Measurements from ENCODE around the gene RAB24.

Gene RAB24

DNA sequence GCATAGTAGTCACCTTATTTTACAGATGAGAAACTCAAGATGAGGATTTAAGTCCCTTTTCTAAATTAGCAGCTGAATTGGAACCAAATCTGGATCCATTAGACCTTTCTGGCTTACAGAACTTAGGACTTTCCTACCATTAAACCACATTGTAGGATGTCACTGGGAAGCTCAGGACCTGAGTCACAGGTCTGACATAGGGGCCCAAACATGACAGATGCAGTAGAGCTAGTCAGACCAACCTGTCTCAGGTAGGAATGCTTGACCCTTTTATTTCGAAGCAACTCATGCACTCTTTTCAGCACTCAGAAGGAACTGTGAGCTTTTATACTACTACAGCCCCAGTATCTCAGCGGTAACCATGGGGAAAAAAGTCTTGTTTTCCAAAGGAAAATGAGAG lies 2.6 kb downstream of the RAB24 start:
- Histone ChIP-seq H3K4me1 (ENCODE audit: insufficient read depth, low read length) (peaks cover 70% of the 10 kb centered on the region), H4K20me1 (ENCODE audit: insufficient read depth, low read length) (peaks cover 35% of the 10 kb centered on the region; the same call in 1 of the 2 replicates), H3K4me2 (ENCODE audit: insufficient read depth, low read length) (peak overlapping the region; percentile 55), H3K9ac (ENCODE audit: low read depth, low read length) (peak overlapping the region; percentile 37), H3K9me3 (ENCODE audit: insufficient read depth, low read length, severe bottlenecking) (no peaks in the 10 kb centered on the region), H3K4me3 (ENCODE audit: low read depth in 1 of 2, low read length in 2 of 2) (no peak overlapping the region), H2AFZ (ENCODE audit: low read depth, low read length) (no peak overlapping the region), H3K27ac (ENCODE audit: low read length) (peak overlapping the region; percentile 82), H3K36me3 (ENCODE audit: insufficient read depth, low read length) (peaks cover 51% of the 10 kb centered on the region), H3K79me2 (ENCODE audit: insufficient read depth, low read length) (peaks cover 42% of the 10 kb centered on the region), H3K27me3 (ENCODE audit: insufficient read depth, low read length, poor library complexity) (no peaks in the 10 kb centered on the region)
- ATAC-seq (ENCODE audit: insufficient read depth, low read depth) (no peak), DNase-seq (no peak)
- no peak for TF ChIP-seq EZH2 (IDR thresholded peaks at IDR 0.05; ENCODE audit: borderline replicate concordance, low read depth, low read length, severe bottlenecking)

DNA sequence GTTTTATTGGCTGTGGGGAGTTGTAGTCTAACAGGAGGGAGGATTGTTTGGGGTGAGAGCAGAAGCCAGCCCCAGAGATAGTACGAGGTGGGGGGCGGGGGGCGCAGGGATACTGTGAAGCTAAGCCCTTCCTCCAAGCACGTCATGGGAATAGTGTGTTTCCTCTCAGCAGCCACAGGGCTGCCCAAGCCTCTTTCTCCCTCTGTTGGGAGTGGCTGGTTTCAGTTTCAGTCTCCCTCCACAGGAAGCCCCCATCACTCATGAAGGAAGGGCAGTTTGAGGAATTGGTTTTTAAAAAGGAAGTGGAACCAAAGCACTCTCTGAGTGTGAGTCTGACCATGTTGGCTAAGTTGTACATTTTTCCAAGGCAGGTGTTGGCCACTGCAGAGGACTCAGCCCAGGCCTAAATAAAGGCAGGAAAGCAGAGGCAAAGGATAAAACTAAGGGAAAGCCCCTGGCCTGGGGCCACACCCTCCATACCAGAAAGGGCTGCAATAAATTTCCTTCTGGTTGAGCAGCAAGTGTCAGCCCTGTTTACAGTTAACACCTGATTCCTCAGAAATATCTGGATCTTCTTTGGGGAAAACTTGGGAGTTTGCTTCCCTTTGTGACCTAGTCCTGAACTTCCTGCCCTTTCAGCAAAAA lies 3.2 kb downstream of the RAB24 start:
- peaks cover 64% of the 10 kb centered on the region for H3K4me1 ChIP-seq (ENCODE audit: insufficient read depth, low read length)

DNA sequence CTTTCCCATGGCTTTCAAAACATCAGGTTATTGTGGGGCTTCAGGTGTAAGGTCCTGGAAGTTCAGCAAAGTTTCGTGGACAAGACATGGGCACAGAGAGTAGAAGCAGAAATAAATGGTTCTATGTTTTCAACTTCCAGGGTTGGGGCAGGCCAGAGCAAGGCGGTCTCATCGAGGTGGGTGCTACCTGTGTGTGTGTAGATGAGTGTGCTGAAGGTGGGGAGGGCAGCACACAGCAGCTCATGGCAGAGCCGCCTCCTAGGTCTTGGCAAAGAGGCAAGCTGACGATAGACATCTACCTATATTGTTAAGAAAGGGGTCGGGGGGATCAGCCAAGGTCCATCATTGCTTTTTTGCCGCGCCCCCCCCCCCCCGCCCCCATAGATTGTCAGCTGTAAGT lies 3.8 kb downstream of the RAB24 start:
- ATAC-seq (ENCODE audit: insufficient read depth, low read depth) (no peak), DNase-seq (no peak)
- Histone ChIP-seq H3K9ac (ENCODE audit: low read depth, low read length) (peak overlapping the region; percentile 37; the same call in 1 of the 2 replicates), H3K4me3 (ENCODE audit: low read depth in 1 of 2, low read length in 2 of 2) (no peak overlapping the region), H3K36me3 (ENCODE audit: insufficient read depth, low read length) (peaks cover 55% of the 10 kb centered on the region), H3K27me3 (ENCODE audit: insufficient read depth, low read length, poor library complexity) (no peaks in the 10 kb centered on the region), H3K4me2 (ENCODE audit: insufficient read depth, low read length) (peak overlapping the region; percentile 55), H3K4me1 (ENCODE audit: insufficient read depth, low read length) (peaks cover 57% of the 10 kb centered on the region), H3K79me2 (ENCODE audit: insufficient read depth, low read length) (peaks cover 31% of the 10 kb centered on the region), H4K20me1 (ENCODE audit: insufficient read depth, low read length) (peaks cover 27% of the 10 kb centered on the region; the same call in 1 of the 2 replicates), H3K9me3 (ENCODE audit: insufficient read depth, low read length, severe bottlenecking) (no peaks in the 10 kb centered on the region), H3K27ac (ENCODE audit: low read length) (peak overlapping the region; percentile 61), H2AFZ (ENCODE audit: low read depth, low read length) (no peak overlapping the region)
- TF ChIP-seq EZH2 (IDR thresholded peaks at IDR 0.05; ENCODE audit: borderline replicate concordance, low read depth, low read length, severe bottlenecking), result no peak
- TF ChIP-seq, protein P1, sequence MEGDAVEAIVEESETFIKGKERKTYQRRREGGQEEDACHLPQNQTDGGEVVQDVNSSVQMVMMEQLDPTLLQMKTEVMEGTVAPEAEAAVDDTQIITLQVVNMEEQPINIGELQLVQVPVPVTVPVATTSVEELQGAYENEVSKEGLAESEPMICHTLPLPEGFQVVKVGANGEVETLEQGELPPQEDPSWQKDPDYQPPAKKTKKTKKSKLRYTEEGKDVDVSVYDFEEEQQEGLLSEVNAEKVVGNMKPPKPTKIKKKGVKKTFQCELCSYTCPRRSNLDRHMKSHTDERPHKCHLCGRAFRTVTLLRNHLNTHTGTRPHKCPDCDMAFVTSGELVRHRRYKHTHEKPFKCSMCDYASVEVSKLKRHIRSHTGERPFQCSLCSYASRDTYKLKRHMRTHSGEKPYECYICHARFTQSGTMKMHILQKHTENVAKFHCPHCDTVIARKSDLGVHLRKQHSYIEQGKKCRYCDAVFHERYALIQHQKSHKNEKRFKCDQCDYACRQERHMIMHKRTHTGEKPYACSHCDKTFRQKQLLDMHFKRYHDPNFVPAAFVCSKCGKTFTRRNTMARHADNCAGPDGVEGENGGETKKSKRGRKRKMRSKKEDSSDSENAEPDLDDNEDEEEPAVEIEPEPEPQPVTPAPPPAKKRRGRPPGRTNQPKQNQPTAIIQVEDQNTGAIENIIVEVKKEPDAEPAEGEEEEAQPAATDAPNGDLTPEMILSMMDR (IDR thresholded peaks at IDR 0.05; ENCODE audit: borderline replicate concordance, extremely low read depth, low read length, poor library complexity, severe bottlenecking), result no peak

More for the DNA sequence above, 3.2 kb downstream of the RAB24 start:
- Histone ChIP-seq H3K36me3 (ENCODE audit: insufficient read depth, low read length) (peaks cover 51% of the 10 kb centered on the region), H3K4me3 (ENCODE audit: low read depth in 1 of 2, low read length in 2 of 2) (peak overlapping the region in 1 of 2 experiments; percentile 16; a peak in 1 of 4 replicates), H3K27ac (ENCODE audit: low read length) (peak overlapping the region; percentile 82), H2AFZ (ENCODE audit: low read depth, low read length) (peak overlapping the region; percentile 43; the same call in 1 of the 2 replicates), H3K79me2 (ENCODE audit: insufficient read depth, low read length) (peaks cover 36% of the 10 kb centered on the region), H4K20me1 (ENCODE audit: insufficient read depth, low read length) (peaks cover 30% of the 10 kb centered on the region; the same call in 1 of the 2 replicates), H3K9ac (ENCODE audit: low read depth, low read length) (peak overlapping the region; percentile 37), H3K9me3 (ENCODE audit: insufficient read depth, low read length, severe bottlenecking) (no peaks in the 10 kb centered on the region), H3K4me2 (ENCODE audit: insufficient read depth, low read length) (peak overlapping the region; percentile 55), H3K27me3 (ENCODE audit: insufficient read depth, low read length, poor library complexity) (no peaks in the 10 kb centered on the region)
- no peak for TF ChIP-seq EZH2 (IDR thresholded peaks at IDR 0.05; ENCODE audit: borderline replicate concordance, low read depth, low read length, severe bottlenecking)
- TF ChIP-seq, protein P1 (IDR thresholded peaks at IDR 0.05; ENCODE audit: borderline replicate concordance, extremely low read depth, low read length, poor library complexity, severe bottlenecking), result peak; percentile 58
- ATAC-seq (ENCODE audit: insufficient read depth, low read depth) (peak; percentile 84), DNase-seq (peak; percentile 85)

DNA sequence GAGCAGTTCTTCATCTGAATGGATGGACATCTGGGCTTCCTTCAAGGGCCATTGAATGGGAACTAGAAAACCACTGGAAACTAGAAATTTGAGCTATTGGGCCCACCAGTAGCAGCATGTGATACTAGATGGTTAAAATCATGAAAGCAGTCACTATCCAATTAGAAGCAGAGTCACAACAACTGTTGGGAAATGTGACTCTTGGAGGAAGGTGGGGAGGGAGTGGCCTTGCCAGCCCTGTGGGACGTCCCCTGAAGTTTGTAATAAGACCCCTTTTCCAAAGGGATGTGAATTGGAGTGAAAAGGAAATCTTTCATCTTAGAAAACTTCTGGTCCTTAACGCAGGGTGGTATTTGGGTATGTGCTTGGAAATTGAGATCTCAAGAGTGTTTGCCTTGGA lies 5.6 kb downstream of the RAB24 start:
- Histone ChIP-seq H3K4me3 (ENCODE audit: low read depth in 1 of 2, low read length in 2 of 2) (no peak overlapping the region), H3K4me2 (ENCODE audit: insufficient read depth, low read length) (no peak overlapping the region), H3K9me3 (ENCODE audit: insufficient read depth, low read length, severe bottlenecking) (no peaks in the 10 kb centered on the region), H3K79me2 (ENCODE audit: insufficient read depth, low read length) (peaks cover 14% of the 10 kb centered on the region), H3K9ac (ENCODE audit: low read depth, low read length) (no peak overlapping the region), H3K4me1 (ENCODE audit: insufficient read depth, low read length) (peaks cover 50% of the 10 kb centered on the region), H3K27ac (ENCODE audit: low read length) (no peak overlapping the region), H3K36me3 (ENCODE audit: insufficient read depth, low read length) (peaks cover 67% of the 10 kb centered on the region), H4K20me1 (ENCODE audit: insufficient read depth, low read length) (peaks cover 20% of the 10 kb centered on the region; the same call in 1 of the 2 replicates), H3K27me3 (ENCODE audit: insufficient read depth, low read length, poor library complexity) (no peaks in the 10 kb centered on the region), H2AFZ (ENCODE audit: low read depth, low read length) (no peak overlapping the region)
- ATAC-seq (ENCODE audit: insufficient read depth, low read depth) (no peak), DNase-seq (no peak)
- TF ChIP-seq, protein P1 (IDR thresholded peaks at IDR 0.05; ENCODE audit: borderline replicate concordance, extremely low read depth, low read length, poor library complexity, severe bottlenecking), result no peak

All from DND-41 (cell line).